ENCODE measurements around the gene SLC38A1.
"Not testable (repeated sequence)": the region's sequence is repeated elsewhere in the genome, so short reads cannot be mapped to it uniquely, and the experiment has no call there.

The SLC38A1 gene

GRCh38 chr12:46164186-46164761, 104.6 kb downstream of the SLC38A1 start:
- DNase-seq (ENCODE audit: low spot score), result no peak

GRCh38 chr12:46162549-46163076, 106.2 kb downstream of the SLC38A1 start:
- DNase-seq (ENCODE audit: low spot score), result not testable (repeated sequence)

- DNase-seq (ENCODE audit: low spot score), result no peak
These were observed 107.7 kb downstream of the SLC38A1 start for GRCh38 chr12:46160981-46161690.

DNA sequence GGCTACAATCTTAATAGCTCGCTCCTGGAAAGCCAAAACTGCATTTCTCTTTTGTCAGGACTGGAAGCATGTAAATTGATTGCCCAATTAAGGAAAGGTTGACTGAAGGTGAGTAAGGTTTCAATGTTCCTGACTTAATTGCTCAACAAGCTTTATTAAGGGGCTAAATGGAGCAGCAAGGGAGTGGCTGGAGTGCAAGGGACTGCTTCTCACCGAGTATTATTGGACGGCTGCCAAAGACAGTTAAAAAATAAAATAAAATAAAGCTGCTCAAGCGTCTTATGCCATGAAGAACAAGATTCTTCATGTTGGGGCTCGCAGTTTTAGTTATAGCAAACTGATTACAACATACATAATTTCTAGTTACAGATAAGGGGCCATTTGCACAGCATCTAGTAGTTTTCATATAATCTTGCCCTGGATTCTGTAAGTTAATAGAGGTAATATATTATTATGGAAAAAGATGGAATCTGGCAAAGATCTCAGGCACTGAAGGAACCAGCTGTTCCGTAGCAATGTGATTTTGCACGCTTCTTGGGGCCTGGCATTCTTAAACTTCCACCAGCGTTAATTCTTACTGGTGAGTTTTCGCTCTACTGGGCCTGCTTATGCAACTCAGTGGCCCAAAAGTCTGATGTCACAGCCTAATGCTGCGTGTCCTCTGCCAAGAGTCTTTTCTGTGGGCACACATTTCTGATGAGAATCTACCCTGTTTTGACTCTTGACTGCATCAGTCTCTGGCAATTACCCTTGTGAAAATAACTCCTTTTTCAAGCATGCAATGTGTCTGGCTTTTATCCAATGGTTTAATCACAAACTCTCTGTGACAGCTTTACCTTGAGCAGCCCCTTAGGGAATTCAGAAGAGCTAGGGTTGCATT, 108.5 kb downstream of the SLC38A1 start:
- DNase-seq (ENCODE audit: low spot score), result no peak

- DNase-seq (ENCODE audit: low spot score), result no peak
These were observed 109.4 kb downstream of the SLC38A1 start for GRCh38 chr12:46159309-46159901.

GRCh38 chr12:46158501-46158900, 110.3 kb downstream of the SLC38A1 start:
- no peak for DNase-seq (ENCODE audit: low spot score)

DNA sequence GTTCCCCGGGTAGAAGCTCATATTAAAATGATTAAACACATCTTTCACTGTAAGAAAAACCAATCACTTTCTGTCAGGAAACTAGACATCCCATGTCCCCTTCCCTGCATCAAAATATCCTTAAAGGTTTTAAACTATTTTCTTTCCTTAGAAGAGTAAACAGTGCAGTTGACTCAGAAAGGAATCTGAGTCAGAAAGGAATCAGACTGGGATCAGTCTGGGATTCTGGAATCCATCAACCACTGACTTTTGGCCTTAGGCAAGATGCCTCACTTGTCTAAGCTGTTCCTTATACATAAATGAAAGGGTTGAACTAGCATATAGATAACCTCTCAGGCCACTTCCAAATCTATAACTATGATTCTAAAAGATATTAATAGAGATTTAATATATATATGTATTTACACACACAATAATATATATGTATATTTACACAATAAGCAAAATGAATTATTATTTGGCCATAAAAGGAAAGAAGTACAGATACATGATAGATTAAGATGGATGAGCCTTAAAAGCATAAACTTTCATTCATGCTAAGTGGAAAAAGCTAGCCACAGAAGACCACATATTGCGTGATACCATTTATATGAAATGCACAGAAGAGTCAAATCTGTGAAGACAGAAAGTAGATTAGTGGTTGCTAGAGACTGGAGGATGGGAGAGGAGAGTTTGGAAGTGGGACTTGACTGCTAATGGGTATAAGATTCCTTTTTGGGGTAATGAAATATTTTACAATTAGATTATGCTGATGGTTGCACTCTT, 114.4 kb downstream of the SLC38A1 start:
- DNase-seq (ENCODE audit: low spot score), result peak; percentile 21

- peak; percentile 43 for DNase-seq (ENCODE audit: low spot score)
These were observed 115.5 kb downstream of the SLC38A1 start for GRCh38 chr12:46153268-46153872.

GRCh38 chr12:46152456-46152855, 116.4 kb downstream of the SLC38A1 start:
- DNase-seq (ENCODE audit: low spot score), result no peak

DNA sequence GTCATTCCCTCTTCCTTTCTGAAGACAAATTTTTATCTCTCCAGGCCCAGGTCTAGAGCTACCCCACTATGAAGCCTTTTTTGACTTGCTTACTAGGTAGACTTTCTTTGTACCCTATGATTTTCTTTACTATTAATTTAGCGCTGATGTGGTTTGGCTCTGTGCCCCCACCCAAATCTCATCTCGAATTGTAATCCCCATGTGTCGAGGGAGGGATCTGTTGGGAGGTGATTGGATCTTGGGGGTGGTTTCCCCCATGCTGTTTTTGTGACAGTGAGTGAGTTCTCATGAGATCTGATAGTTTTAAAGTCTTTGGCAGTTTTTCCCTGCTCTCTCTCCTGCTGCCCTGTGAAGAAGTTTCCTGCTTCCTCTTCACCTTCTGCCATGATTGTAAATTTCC, 118.1 kb downstream of the SLC38A1 start:
- no peak for DNase-seq (ENCODE audit: low spot score)

- DNase-seq (ENCODE audit: low spot score), result no peak
These were observed 118.9 kb downstream of the SLC38A1 start for GRCh38 chr12:46149905-46150304.

GRCh38 chr12:46149079-46149464, 119.8 kb downstream of the SLC38A1 start:
- no peak for DNase-seq (ENCODE audit: low spot score)

- no peak for DNase-seq (ENCODE audit: low spot score)
These were observed 120.3 kb downstream of the SLC38A1 start for GRCh38 chr12:46148327-46149078.

GRCh38 chr12:46147144-46147543, 121.7 kb downstream of the SLC38A1 start:
- no peak for DNase-seq (ENCODE audit: low spot score)

DNA sequence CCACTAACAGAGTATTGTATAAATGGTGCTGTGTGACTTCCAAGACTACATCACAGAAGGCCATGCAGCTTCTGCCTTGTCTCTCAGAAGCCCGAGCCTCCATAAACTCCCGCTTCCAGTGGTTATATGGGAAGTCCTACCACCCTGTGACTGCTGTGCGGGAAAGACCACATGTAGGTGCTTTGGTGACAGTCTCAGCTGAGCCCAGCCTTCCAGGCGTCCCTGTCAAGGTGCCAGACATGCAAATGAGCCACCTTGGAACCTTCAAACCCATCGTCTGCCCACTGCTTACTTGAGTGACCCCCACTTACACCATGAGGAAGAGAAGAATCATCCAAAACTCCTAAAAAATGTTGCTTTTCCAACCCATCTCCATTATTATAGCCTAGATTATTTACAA, 123.0 kb downstream of the SLC38A1 start:
- no peak for DNase-seq (ENCODE audit: low spot score)

GRCh38 chr12:46144433-46144832, 124.4 kb downstream of the SLC38A1 start:
- DNase-seq (ENCODE audit: low spot score), result no peak

DNA sequence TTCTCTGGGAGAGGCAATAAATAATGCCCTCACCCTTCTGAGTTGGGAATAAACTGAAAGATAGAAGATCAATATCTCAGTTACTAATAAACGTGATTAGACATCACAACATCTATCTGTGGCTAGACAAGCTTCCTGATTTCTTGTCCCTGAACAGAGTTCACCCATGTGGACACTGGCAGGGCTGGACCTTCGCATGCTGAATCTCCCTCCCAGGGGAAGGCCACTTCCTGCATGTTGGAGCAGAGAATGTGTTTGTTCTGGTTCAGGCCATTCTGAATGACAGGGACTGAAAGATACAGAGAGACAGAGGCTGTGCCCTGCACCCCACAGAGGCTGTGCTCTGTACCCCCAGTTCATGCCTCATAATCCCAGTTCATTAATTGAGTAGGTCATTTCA, 132.6 kb downstream of the SLC38A1 start:
- DNase-seq (ENCODE audit: low spot score), result no peak

DNA sequence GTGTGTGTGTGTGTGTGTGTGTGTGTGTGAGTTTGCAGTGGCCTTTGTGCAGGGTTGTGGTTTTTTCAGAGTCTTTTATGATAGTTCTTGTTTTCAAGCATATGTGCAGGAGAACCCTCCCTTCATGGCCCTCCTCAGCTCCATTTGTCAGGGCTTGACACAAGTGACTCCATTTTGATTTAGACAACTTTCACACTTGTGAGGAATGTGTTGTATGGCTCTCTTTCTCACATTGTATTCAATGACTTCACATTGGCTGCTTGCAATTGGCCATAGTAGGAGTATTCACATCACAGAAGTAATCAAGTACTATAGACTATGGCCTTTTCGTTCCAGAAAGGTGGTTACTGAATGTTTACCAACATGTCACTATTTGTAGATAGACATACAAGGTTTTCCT, 133.1 kb downstream of the SLC38A1 start:
- DNase-seq (ENCODE audit: low spot score), result no peak

GRCh38 chr12:46134852-46135251, 134.0 kb downstream of the SLC38A1 start:
- DNase-seq (ENCODE audit: low spot score), result no peak

GRCh38 chr12:46134205-46134811, 134.5 kb downstream of the SLC38A1 start:
- no peak for DNase-seq (ENCODE audit: low spot score)

Data from COLO829 (cell line).